ENCODE measurements around the gene ANXA1. TPM values are rescaled to one million over a fixed set of nuclear protein-coding genes. Genes with fewer than 3 reads are reported as not detected.

Gene ANXA1
- total and polyA plus RNA-seq, 2 of the 13 experiments (the other 11 are each of a cell fraction or from before 2014, with no cell fraction given), result 0.15 to 0.20 TPM

GRCh38 chr9:73194284-73194683 is 42.6 kb downstream of the ANXA1 start:
- FAIRE-seq, result no peak
- no peak overlapping the region for H3K27ac ChIP-seq (ENCODE audit: extremely low read length, insufficient read depth, low read length)
- no peak for ATAC-seq
- DNase-seq (ENCODE audit: low spot score), result no peak
- H3K9ac ChIP-seq (ENCODE audit: insufficient read depth, low read depth, low read length), result no peak overlapping the region
- no peak overlapping the region for H3K4me3 ChIP-seq (replicated peaks in 1 of 3; ENCODE audit: insufficient read depth in 1 of 3, low read depth in 2 of 3, low read length in 3 of 3)
- no peak overlapping the region for H2AFZ ChIP-seq (ENCODE audit: low read length)
- H4K20me1 ChIP-seq (ENCODE audit: insufficient read depth, low read length), result no peaks in the 10 kb centered on the region
- H3K9me3 ChIP-seq (ENCODE audit: low read length), result no peaks in the 10 kb centered on the region
- no TSS peak for BruUV-seq (replicated peaks)
- ChIA-PET CTCF (ENCODE audit: low intra/inter-chr PET ratio, low total read pairs) (no interaction called here), POLR2A (no interaction called here)
- no peaks in the 10 kb centered on the region for H3K4me1 ChIP-seq (ENCODE audit: insufficient read depth, low read length)
- in situ Hi-C loops (cut with HindIII; ENCODE audit: extremely low pct_ligation_motif_present, low pct_unique_long_range_greater_than_20kb) (no loop called here), intact Hi-C loops (cut with micrococcal nuclease; ENCODE audit: unreplicated experiment) (no loop called here)
- H3K27me3 ChIP-seq (ENCODE audit: control insufficient read depth in 1 of 2, insufficient read depth in 2 of 2, low read length in 2 of 2), result no peaks in the 10 kb centered on the region
- H3K4me2 ChIP-seq (ENCODE audit: low read depth, low read length), result no peak overlapping the region
- H3K79me2 ChIP-seq (ENCODE audit: insufficient read depth, low read length), result no peaks in the 10 kb centered on the region
- no peaks in the 10 kb centered on the region for H3K36me3 ChIP-seq (replicated peaks in 1 of 2; ENCODE audit: control insufficient read depth in 1 of 2, insufficient read depth in 2 of 2, low read length in 2 of 2)
- 2% methylated on average over 1 of the region's 1 CpG for WGBS (ENCODE audit: low lambda C conversion rate)
- no peak for TF ChIP-seq KMT2B (CRISPR knock-in tag; IDR thresholded peaks at IDR 0.05)
- TF ChIP-seq ZNF629 (CRISPR knock-in tag; conservative IDR thresholded peaks at IDR 0.05), result no peak
- no peak for TF ChIP-seq ZNF619 (CRISPR knock-in tag; IDR thresholded peaks at IDR 0.05)
- TF ChIP-seq SOX6 (IDR thresholded peaks at IDR 0.05), result no peak
- no peak for TF ChIP-seq SOX6 (CRISPR knock-in tag; IDR thresholded peaks at IDR 0.05)
- no peak for TF ChIP-seq ZNF710 (CRISPR knock-in tag; IDR thresholded peaks at IDR 0.05; ENCODE audit: borderline replicate concordance)
- TF ChIP-seq CHD4 (IDR thresholded peaks at IDR 0.05; ENCODE audit: borderline replicate concordance, low read length), result no peak
- TF ChIP-seq JARID2 (CRISPR knock-in tag; IDR thresholded peaks at IDR 0.05; ENCODE audit: insufficient replicate concordance), result no peak
- no peak for TF ChIP-seq TRAFD1 (CRISPR knock-in tag; IDR thresholded peaks at IDR 0.05; ENCODE audit: borderline replicate concordance)
- TF ChIP-seq SNAPC5 (CRISPR knock-in tag; IDR thresholded peaks at IDR 0.05; ENCODE audit: borderline replicate concordance), result no peak
- TF ChIP-seq ZKSCAN1 (IDR thresholded peaks at IDR 0.05; ENCODE audit: low read length), result no peak
